HEK293 (cell line): Measurements from ENCODE around the gene BEGAIN.

Experiments used
- CTCF ChIP-seq: fragments of 450-650 bp; formaldehyde crosslinking; IDR thresholded peaks from 2 replicates; pipeline ENCODE4 v1.5.1; 2016; ENCODE audit warnings: missing biosample characterization, missing genetic modification characterization
- INSM2 ChIP-seq: fragments of 450-650 bp; formaldehyde crosslinking; IDR thresholded peaks from 2 replicates; pipeline ENCODE4 v1.5.1; 2016; ENCODE audit warnings: missing biosample characterization, missing genetic modification characterization
- KLF16 ChIP-seq: fragments of 450-650 bp; formaldehyde crosslinking; IDR thresholded peaks from 2 replicates; pipeline ENCODE4 v1.5.1; 2017; ENCODE audit warnings: missing biosample characterization, missing genetic modification characterization
- SETDB1 ChIP-seq: IDR thresholded peaks from one replicate; pipeline ENCODE4 v1.6.1; 2017; ENCODE audit warnings: mild to moderate bottlenecking, low read length, moderate library complexity, mixed read lengths; ENCODE audit not compliant: insufficient read length
- ZFP41 ChIP-seq: fragments of 450-650 bp; formaldehyde crosslinking; IDR thresholded peaks from 2 replicates; pipeline ENCODE4 v1.5.1; 2016; ENCODE audit warnings: missing biosample characterization, missing genetic modification characterization, borderline replicate concordance
- ZNF114 ChIP-seq: fragments of 450-650 bp; formaldehyde crosslinking; IDR thresholded peaks from 2 replicates; pipeline ENCODE4 v1.5.0; 2017; ENCODE audit warnings: missing biosample characterization, missing genetic modification characterization
- ZNF302 ChIP-seq: fragments of 450-650 bp; formaldehyde crosslinking; IDR thresholded peaks from 2 replicates; pipeline ENCODE4 v1.5.1; 2016; ENCODE audit warnings: missing biosample characterization, missing genetic modification characterization, low read depth
- ZNF423 ChIP-seq: fragments of 450-650 bp; formaldehyde crosslinking; IDR thresholded peaks from 2 replicates; pipeline ENCODE4 v1.5.1; 2016; ENCODE audit warnings: missing biosample characterization, missing genetic modification characterization
- ZNF548 ChIP-seq: fragments of 450-650 bp; formaldehyde crosslinking; IDR thresholded peaks from 2 replicates; pipeline ENCODE4 v1.5.1; 2016; ENCODE audit warnings: missing biosample characterization, missing genetic modification characterization
- ZNF555 ChIP-seq: fragments of 450-650 bp; formaldehyde crosslinking; conservative IDR thresholded peaks from 2 replicates; pipeline ENCODE4 v1.5.1; 2017; ENCODE audit warnings: missing biosample characterization, mild to moderate bottlenecking, missing genetic modification characterization, inconsistent platforms
- ZNF623 ChIP-seq: fragments of 450-650 bp; formaldehyde crosslinking; IDR thresholded peaks from 2 replicates; pipeline ENCODE4 v1.5.1; 2016; ENCODE audit warnings: missing biosample characterization, missing genetic modification characterization
- TF ChIP-seq, protein P1 (sequence below): fragments of 450-650 bp; formaldehyde crosslinking; IDR thresholded peaks from 2 replicates; pipeline ENCODE4 v1.5.1; 2016; ENCODE audit warnings: missing biosample characterization, missing genetic modification characterization
- TF ChIP-seq, protein P2 (sequence below): fragments of 450-650 bp; formaldehyde crosslinking; IDR thresholded peaks from 2 replicates; pipeline ENCODE4 v1.5.1; 2016; ENCODE audit warnings: missing biosample characterization, missing genetic modification characterization

DNA sequence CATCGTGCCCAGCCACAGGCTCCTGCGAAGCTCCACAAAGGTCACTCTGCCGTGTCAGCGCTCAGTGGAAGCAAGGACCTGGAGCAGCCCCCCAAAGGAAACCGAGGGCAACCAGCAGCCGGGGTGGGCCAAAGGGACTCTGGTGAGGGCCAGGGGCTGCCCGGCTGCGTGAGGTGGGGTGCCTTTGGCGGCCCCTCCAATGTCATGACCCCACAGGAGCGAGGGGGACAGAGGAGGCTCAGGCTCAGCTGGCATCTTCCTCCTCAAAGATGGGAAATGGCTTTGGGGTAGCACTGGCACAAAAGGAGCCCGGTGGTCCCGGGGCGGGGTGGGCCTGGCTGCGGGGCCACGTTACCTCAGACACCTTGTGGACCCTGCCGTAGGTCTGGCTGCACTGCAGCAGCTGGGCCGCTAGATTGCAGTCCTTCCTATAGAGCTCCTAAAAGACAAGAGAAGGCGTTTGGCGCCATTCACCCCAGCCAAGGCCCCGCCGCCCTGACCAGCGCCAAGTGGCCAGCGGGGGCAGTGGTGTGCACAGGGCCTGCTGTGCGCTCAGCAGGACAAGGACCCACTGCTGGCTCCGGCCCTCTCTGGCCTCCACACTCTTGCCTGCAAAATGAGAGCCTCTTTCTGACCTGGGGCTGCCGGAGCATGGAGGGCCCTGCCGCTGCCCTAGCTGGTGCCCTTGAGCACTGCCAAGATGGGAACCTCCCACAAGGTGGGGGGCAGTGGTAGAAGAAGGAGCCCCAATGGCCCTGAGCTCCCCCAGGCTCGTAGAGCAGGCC is 46.9 kb downstream of the BEGAIN start:
- TF ChIP-seq, protein P1, sequence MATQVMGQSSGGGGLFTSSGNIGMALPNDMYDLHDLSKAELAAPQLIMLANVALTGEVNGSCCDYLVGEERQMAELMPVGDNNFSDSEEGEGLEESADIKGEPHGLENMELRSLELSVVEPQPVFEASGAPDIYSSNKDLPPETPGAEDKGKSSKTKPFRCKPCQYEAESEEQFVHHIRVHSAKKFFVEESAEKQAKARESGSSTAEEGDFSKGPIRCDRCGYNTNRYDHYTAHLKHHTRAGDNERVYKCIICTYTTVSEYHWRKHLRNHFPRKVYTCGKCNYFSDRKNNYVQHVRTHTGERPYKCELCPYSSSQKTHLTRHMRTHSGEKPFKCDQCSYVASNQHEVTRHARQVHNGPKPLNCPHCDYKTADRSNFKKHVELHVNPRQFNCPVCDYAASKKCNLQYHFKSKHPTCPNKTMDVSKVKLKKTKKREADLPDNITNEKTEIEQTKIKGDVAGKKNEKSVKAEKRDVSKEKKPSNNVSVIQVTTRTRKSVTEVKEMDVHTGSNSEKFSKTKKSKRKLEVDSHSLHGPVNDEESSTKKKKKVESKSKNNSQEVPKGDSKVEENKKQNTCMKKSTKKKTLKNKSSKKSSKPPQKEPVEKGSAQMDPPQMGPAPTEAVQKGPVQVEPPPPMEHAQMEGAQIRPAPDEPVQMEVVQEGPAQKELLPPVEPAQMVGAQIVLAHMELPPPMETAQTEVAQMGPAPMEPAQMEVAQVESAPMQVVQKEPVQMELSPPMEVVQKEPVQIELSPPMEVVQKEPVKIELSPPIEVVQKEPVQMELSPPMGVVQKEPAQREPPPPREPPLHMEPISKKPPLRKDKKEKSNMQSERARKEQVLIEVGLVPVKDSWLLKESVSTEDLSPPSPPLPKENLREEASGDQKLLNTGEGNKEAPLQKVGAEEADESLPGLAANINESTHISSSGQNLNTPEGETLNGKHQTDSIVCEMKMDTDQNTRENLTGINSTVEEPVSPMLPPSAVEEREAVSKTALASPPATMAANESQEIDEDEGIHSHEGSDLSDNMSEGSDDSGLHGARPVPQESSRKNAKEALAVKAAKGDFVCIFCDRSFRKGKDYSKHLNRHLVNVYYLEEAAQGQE, result no peak
- 0 out of 2 replicates have a peak, but pooled peaks have one; percentile 32 for TF ChIP-seq CTCF (tag by site-specific recombination)
- no peak for TF ChIP-seq ZNF114
- TF ChIP-seq ZNF302, result no peak
- TF ChIP-seq ZFP41 (tag by site-specific recombination), result no peak
- TF ChIP-seq INSM2 (tag by site-specific recombination), result no peak
- TF ChIP-seq ZNF548 (tag by site-specific recombination), result no peak
- no peak for TF ChIP-seq SETDB1
- no peak for TF ChIP-seq ZNF623
- TF ChIP-seq ZNF423 (tag by site-specific recombination), result no peak
- TF ChIP-seq ZNF555 (tag by site-specific recombination), result no peak
- TF ChIP-seq, protein P2, sequence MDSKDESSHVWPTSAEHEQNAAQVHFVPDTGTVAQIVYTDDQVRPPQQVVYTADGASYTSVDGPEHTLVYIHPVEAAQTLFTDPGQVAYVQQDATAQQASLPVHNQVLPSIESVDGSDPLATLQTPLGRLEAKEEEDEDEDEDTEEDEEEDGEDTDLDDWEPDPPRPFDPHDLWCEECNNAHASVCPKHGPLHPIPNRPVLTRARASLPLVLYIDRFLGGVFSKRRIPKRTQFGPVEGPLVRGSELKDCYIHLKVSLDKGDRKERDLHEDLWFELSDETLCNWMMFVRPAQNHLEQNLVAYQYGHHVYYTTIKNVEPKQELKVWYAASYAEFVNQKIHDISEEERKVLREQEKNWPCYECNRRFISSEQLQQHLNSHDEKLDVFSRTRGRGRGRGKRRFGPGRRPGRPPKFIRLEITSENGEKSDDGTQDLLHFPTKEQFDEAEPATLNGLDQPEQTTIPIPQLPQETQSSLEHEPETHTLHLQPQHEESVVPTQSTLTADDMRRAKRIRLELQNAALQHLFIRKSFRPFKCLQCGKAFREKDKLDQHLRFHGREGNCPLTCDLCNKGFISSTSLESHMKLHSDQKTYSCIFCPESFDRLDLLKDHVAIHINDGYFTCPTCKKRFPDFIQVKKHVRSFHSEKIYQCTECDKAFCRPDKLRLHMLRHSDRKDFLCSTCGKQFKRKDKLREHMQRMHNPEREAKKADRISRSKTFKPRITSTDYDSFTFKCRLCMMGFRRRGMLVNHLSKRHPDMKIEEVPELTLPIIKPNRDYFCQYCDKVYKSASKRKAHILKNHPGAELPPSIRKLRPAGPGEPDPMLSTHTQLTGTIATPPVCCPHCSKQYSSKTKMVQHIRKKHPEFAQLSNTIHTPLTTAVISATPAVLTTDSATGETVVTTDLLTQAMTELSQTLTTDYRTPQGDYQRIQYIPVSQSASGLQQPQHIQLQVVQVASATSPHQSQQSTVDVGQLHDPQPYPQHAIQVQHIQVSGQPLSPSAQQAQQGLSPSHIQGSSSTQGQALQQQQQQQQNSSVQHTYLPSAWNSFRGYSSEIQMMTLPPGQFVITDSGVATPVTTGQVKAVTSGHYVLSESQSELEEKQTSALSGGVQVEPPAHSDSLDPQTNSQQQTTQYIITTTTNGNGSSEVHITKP (tag by site-specific recombination), result no peak
- no peak for TF ChIP-seq KLF16 (tag by site-specific recombination)
